Measurements from ENCODE around the gene NOL9. TPM values are rescaled to one million over a fixed set of nuclear protein-coding genes. Genes with fewer than 3 reads are reported as not detected.

Gene NOL9
- total RNA-seq, 1 donor from 2014 or later = 27.1 TPM

- DNase-seq = no peak
Measured at GRCh38 chr1:6588893-6589520, 34.7 kb upstream of the NOL9 start.

- DNase-seq = no peak
Measured at GRCh38 chr1:6588128-6588892, 34.0 kb upstream of the NOL9 start.

GRCh38 chr1:6587261-6588005 lies 33.1 kb upstream of the NOL9 start:
- DNase-seq = no peak

- DNase-seq = no peak
Measured at GRCh38 chr1:6586404-6586816, 32.1 kb upstream of the NOL9 start.

GRCh38 chr1:6585841-6586240 lies 31.5 kb upstream of the NOL9 start:
- DNase-seq = no peak

- DNase-seq = no peak
Measured at GRCh38 chr1:6585081-6585722, 30.9 kb upstream of the NOL9 start.

GRCh38 chr1:6584126-6585080 lies 30.1 kb upstream of the NOL9 start:
- peak; percentile 15 for DNase-seq

GRCh38 chr1:6582370-6582769 lies 28.1 kb upstream of the NOL9 start:
- no peak for DNase-seq

GRCh38 chr1:6581561-6582305 lies 27.4 kb upstream of the NOL9 start:
- peak; percentile 64 for DNase-seq

- DNase-seq = peak; percentile 37
Measured at GRCh38 chr1:6580593-6581409, 26.5 kb upstream of the NOL9 start.

GRCh38 chr1:6580119-6580592 lies 25.8 kb upstream of the NOL9 start:
- DNase-seq = no peak

- DNase-seq = peak; percentile 98
Measured at GRCh38 chr1:6579374-6580118, 25.2 kb upstream of the NOL9 start, which contains the start of gene ZBTB48. ZBTB48 (plus strand) TSS chr1:6579994; CDS start chr1:6580610, 616 bp downstream.

- DNase-seq = no peak
Measured at GRCh38 chr1:6578624-6579373, 24.5 kb upstream of the NOL9 start.

- DNase-seq = no peak
Measured at GRCh38 chr1:6577831-6578525, 23.7 kb upstream of the NOL9 start.

GRCh38 chr1:6574818-6575217 lies 20.5 kb upstream of the NOL9 start:
- DNase-seq = no peak

GRCh38 chr1:6574025-6574620 lies 19.8 kb upstream of the NOL9 start:
- DNase-seq = no peak

- no peak for DNase-seq
Measured at GRCh38 chr1:6572653-6573383, 18.5 kb upstream of the NOL9 start.

All from dermis blood vessel endothelial cell (primary cell).